Tibial nerve (tissue), 4 donors: ENCODE data around the gene SAMD8.

Experiments used
- CTCF ChIP-seq, 5 experiments: fragments of 200-600 bp in 3 of 5; fragments of 450-650 bp in 2 of 5; sonication (generic) in 3 of 5; IDR thresholded peaks; one replicate each; pipeline ENCODE4 v1.5.1; 2016 to 2019; ENCODE audit warnings: antibody characterized with exemption in 5 of 5, mild to moderate bottlenecking in 3 of 5, moderate library complexity in 2 of 5
- EP300 ChIP-seq, 2 donors: sonication (generic); formaldehyde crosslinking; IDR thresholded peaks; one replicate each; pipeline ENCODE4 v1.6.1; 2017; ENCODE audit warnings: antibody characterized with exemption in 2 of 2, mild to moderate bottlenecking in 1 of 2
- POLR2A ChIP-seq, 2 donors: fragments of 450-650 bp; IDR thresholded peaks; one replicate each; pipeline ENCODE4 v1.6.1; 2017; ENCODE audit warnings: antibody characterized with exemption in 2 of 2, mild to moderate bottlenecking in 2 of 2, moderate library complexity in 2 of 2

GRCh38 chr10:75074711-75075445 lies 36.6 kb upstream of the SAMD8 start:
- no peak for TF ChIP-seq POLR2A (IDR thresholded peaks at IDR 0.05)
- TF ChIP-seq CTCF (IDR thresholded peaks at IDR 0.05): no peak
- TF ChIP-seq EP300 (IDR thresholded peaks at IDR 0.05): no peak
